GM21786 (cell line): ENCODE measurements around the gene DOK7.

Experiments used
- ATAC-seq: cut with Tn5 transposase; IDR thresholded peaks from one replicate; pipeline ENCODE4 v1.9.1; 2021; ENCODE audit not compliant: unreplicated experiment

DOK7 gene

DNA sequence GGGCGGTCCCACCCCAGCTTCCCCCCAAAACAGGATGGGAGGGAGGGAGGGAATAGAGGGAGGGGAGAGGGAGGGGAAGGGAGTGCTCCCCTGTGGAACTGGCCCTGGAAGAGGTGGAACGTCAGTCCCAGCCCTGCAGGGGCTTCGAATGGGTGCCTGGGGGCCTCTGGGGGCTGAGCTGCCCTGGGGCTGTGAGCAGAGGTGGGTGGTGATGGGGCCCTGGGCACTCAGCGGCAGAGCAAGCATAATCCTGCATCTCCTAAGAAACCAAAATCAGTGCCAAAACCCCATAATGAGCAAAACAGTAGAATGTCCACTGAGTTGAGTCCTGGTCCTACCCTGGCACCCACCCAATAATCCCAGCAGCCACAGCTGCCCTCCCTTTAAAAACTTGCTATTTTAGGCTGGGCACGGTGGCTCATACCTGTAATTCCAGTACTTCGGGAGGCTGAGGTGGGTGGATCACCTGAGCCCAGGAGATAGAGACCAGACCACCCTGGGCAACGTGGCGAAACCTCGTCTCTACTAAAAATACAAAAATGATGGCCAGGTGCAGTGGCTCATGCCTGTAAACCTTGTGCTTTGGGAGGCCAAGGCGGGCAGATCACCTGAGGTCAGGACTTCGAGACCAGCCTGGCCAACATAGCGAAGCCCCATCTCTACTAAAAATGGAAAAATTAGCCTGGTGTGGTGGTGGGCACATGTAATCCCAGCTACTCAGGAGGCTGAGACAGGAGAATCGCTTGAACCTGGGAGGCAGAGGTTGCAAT lies 11.1 kb downstream of the DOK7 start:
- no peak for ATAC-seq

DNA sequence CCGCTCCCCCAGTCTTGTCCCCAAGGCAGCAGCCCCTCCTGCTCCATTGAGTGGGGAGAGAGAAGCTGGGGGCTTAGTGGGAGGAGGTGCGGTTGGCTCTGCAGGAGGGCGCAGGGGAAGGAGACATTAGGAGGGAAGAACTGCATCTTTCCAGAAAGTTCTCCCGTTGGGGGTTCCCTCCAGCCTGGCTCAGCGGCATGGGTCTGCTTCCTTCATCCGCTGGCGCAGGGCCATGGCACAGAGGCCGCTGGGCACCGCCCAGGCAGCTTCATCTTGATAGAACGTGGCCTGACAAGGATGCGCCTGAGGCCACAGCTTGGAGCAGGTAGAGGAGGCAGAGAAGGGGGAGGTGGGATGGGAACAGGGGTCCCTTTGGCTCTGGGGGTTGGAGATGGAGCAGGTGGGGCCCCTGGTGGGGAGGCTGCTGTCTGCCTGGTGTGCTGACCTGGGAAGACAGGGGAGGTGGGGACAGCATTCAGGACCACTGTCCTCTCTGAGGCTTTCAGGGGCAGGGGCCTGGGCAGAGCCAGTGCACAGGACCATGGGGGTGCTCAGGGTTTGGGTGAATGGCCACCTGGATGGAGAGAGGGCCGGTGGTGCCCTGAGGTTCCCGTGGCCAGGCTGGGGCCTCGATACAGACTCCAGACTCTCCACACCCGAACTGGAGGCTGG lies 12.1 kb downstream of the DOK7 start:
- no peak for ATAC-seq

DNA sequence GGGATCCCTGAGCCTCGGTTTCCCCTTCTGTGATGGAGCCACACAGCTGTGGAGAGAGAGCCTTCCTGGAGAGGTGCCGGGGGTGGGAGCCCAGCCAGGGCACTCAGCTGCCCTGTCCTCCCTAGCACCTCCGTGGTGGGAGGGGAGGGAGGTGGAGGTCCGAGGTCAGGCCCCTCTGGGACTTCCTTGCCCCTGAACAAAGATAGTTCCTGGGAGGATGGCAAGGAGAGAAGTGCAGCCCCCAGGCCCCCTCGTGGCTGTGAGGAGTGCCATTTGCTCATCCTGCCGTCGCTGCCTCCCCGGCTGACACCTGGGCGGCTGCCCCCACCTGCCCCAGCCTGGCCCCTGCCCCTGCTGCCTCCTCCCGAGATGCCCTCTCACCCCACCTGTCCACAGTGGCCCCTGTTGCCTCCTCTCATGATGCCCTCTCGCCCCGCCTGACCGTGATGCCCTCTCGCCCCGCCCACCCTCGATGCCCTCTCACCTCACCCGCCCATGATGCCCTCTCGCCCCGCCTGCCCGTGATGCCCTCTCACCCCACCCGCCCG lies 12.7 kb downstream of the DOK7 start:
- no peak for ATAC-seq

DNA sequence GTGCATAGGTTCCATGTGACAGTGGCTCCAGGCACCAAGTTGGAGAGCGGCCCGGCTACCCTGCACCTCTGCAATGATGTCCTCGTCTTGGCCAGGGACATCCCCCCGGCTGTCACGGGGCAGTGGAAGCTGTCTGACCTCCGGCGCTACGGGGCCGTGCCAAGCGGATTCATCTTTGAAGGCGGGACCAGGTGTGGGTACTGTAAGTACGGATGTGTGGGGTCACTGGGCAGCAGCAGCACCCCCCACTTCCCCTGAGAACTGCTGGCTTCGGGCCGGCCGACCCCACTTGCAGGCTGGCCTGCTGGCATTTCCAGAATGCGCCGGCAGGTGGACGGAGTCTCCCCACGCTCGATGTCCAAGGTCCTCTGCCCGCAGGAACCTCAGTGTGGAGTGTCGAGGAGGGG lies 13.2 kb downstream of the DOK7 start:
- no peak for ATAC-seq

DNA sequence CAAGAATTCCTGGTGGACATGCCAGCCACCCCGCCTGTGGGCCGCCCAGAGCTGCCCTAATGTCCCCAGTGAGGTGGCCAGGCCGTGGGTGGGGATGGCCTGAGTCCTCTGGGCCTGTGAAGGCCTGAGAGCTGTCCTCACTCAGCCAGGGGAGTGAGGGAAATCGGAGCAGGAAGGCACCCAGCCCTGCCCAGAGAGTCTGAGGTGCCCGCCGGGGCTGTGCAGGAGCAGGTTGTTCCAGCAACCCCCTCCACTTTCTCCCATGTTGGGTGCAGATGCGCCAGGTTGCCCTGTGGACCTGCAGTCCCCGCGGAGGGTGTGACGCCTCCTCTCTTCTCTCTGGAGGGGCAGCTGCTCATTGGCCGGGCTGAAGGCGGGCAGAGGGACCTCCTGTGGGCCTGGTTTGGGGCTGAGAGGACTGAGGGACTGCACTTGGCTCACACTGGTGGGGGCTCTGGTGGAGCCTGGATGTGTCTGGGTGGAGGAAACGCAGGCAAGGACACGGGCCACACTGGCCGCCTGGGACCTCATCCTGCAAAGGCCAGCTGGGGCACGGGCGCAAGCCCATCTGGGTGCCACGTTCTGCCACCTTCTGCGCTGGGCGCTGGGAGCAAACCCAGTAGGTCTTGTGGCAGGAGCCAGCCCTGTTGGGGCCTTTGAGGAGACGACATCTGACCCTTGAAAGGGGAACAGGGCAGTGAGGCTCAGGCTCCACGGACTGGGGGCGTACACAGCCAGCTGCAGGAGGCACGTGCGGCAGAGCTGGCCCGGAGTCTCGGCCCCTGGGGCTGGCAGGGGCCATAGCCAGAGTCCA lies 14.0 kb downstream of the DOK7 start:
- no peak for ATAC-seq

DNA sequence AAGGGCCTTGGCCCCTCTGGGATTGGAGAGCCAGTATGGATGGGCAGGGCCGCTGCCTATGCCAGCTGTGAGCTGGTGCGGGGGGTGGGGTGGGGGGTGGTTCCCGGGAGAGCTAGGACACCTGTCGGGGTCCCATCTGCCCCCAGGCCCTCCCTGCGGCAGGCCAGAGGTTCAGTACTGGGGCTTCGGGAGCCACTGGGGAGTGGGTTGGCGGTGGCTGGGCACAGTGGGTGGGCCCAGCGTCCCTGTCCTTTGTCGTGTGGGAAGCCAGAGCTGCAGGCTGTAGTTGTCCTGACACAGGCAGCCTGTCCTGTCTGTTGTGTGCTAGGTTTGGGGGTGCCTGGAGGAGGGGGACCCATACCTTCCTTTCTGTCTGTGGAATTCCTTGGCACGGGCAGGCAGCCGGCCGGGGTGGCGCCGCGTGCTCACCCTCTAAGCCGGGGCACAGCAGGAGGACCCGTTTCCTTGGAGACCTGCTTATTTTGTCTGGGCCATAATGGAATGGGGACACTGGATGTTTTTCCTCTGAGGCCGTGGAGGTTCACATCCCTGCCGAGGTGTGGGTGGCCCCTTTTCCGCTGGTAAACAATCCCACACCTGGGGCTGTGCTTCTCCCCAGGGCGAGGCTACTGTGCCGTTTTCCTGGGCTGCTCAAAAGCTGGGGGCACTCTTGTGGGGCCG lies 14.8 kb downstream of the DOK7 start:
- ATAC-seq = no peak

DNA sequence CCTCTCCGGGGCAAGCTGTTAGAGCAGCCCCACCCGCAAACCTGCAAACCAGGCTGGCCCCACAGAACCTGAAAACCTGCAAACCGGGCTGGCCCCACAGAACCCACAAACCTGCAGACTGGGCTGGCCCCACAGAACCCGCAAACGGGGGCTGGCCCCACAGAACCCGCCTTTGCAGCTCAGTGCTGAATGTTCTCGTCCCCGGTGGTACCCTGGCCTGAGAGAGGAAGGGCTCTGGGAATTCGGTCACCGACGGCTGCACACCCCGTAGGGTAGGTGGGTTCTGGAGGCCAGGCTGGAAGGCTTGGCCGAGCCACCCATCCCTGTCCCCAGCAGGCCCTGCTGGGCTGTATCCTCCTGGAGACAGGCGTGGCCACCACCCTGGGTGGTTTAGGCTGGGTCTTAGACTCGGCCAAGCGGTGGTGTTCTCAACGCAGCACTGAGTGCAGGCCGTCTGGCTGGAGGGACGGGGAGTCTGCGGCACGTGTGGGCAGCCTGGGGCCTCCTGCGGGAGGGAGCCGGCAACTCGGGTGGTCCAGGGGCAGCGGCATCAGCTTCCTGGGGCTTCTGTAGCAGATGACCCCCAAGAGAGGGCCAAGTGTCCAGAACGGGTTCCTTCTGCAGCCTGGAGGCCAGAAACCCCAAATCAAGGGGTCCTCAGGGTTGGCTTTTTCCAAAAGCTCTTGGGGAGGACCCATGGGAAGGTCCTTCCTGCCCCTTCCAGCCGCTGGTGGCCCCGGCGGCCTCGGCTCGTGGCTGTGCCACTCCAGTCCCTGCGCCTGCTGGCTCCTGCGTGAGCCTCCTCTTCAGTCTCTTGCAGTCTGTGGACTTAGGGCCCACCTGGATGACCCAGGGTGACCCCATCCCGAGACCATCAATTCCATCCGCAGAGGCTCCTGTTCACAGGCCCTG lies 15.6 kb downstream of the DOK7 start:
- no peak for ATAC-seq

DNA sequence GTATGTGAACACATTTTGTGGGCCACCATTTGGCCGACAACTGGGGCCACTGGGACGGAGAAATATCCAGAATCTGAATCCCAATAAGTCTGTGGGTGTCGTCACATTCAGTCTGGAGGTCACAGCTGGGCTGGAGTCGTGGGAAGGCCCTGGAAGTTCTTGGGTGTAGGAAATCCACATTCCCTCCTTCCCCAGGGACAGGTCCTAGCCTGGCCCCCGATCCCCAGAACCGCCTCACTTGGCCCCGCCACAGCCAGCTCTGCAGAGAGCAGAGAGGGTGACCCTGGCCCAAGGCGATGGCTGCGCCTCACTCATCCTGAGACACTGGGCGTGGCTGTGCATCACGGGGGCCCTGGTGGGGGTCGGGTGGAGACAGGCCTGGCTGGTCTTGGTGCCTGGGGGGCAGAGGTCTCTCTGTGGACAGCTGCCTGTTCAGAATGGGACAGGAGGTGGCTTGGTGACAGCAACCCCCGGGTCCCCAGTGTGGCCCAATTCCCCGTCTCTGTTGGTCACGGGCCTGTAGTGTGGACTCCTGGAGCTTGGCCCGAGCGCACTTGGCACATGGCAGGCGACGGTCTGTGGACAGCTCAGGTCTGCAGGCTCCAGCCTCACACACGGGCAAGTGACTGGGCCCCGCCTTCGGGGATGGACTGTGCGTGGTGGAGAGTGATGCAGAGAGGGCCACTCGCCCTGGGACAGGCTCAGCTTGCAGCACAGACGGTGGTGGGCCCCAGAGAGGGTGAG lies 16.4 kb downstream of the DOK7 start:
- ATAC-seq = no peak

DNA sequence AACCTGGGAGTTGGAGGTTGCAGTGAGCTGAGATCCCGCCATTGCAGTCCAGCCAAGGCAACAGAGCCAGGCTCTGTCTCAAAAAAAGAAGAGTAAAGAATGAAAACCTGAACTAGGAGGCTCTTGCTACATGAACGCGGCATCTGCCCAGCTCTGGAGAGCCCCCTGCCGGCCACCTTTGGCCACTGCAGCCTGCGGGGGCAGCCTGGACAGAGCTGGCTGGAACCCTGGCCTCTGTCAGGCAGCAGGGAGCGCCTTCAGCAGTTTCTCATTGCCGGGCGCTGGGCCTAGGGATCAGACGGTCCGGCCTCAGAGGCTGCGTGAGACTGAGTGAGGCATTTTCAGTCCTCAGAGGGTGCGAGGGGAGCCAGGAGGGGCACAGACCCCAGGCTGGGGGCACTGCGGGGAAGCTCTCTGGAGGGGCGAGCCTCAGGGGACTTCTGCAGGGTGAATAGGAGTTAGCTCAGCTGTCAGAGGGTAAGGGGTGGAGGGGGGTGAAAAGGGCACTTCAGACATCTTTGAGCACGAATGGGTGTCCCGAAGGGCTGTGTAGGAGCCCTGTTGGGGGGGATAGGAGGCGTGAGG lies 17.5 kb downstream of the DOK7 start:
- peak; percentile 49 for ATAC-seq

DNA sequence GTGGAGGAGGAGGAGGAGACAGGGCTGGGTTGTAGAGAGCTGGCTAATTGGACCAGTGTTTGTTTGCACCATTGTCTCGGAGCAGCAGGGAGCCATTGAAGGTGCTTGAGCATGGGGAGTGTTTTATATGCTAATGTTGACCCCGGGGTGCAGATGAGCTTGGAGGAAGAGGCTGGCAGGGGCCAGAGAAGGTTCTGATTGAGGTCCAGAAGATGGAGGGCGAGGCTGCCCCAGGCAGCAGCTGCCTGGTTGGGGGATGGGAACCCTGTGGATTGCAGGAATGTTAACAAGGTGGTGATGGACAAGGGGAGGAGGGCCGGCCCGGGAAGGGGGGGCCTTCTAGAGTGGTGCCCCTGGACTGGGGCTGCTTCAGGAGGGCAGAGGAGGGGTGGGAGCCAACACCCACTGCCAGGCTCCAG lies 18.0 kb downstream of the DOK7 start:
- no peak for ATAC-seq

DNA sequence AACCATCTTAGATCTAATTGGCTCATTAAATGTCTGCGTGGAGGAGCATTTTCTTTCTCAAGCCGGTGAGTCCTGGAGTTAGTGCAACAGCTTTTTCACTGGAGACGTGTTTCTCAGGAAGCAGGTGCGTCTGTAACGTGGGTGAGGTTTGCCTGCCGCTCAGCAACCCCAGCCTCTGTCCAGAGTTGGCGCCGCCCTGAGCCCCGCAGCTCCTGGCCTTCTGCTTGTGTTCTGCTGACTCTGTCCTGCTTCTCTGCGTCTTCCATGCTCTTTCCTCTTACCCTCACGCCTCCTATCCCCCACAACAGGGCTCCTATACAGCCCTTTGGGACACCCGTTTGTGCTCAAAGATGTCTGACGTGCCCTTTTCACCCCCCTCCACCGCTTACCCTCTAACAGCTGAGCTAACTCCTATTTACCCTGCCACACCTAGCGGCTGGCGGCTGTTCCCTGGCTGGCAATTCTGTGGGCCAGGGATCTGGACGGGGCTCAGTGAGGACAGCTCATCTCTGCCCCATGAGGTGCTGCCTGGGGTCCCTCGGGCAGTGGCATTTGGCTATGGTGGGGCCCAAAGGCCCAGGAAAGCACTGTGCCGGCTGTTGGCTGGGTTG lies 18.8 kb downstream of the DOK7 start:
- no peak for ATAC-seq

DNA sequence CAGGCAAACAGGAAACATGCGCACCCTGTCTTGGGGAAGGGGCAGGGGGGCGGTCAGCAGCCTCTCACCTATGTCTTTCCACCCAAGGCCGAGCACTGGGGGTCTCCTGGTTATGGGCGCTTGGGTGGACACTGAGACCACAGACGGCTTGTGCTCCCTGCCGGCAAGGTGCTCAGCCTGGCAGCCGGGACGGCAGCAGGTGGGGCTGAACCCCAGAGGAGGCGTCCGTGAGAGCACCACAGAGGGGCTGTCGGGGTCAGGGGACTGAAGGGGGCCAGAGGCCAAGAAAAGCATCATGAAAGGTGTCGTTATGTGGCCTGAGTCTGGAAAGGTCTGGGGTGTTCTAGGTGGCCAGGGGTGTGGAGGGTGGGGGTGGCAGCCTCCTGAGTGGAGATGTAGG lies 19.6 kb downstream of the DOK7 start:
- ATAC-seq = no peak

DNA sequence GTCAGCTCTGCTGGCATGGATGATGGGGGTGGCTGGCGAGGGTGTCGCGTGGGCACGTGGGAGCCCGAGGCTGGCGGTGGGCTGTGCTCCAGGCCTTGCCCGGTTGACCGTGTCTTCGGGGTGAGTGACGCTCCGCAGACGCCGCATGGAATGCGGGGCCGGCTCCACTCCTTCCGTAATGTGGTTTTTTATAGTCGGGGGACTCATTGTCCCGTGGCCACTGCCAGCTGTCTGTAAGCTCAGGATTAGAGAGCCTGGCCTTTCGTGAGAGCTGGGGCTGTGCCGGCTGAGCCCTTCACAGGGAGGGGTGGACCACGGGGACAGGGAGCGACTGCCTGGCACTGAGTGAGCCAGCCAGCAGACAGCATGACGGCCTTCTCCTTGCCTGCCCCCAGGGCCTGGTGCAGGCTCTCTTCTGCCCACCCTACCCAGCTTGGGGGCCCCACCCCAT lies 20.4 kb downstream of the DOK7 start:
- ATAC-seq = no peak

DNA sequence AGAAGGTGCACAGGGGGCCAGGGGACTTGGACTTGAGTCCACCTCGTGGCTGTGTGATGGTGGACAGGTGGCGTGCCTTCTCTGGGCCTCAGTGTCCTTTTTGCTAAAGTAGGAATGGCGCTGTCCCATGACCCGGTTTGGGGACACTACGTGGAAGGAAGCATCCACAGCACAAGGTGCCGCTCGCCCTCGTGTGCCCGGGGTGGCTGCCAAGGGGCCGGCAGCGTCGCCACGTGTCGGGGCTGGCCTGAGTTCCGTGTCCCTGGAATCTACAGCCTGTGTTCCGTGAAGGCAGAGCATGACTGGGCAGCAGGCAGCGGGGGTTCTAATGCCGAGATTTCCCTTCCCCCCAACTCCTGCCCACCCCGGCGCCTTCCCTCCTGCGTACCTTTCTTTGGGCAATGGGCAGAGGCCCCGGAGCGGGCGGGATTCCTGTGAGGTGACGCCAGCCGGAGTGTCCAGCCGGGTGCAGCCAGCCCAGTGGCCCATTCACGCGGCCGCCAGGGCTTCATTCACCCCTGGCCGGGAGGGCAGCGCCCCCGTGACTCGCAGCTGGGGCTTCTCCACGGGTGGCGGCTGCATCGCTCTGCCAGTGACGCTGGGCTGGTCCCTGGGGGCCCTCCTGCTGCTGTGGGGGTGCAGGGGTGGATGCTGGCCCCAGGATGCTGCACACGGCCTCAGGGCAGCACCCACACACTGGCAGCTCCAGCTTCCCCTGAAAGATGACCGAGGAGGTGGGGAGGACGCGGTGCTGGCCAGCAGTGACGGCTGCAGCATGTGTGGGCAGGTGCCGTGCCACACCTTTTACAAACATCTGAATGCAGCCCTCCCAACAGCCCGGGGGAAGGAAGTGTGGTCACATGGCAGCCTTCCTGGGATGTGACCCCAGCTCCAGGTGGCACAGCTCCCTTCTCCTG lies 21.2 kb downstream of the DOK7 start:
- ATAC-seq = no peak

DNA sequence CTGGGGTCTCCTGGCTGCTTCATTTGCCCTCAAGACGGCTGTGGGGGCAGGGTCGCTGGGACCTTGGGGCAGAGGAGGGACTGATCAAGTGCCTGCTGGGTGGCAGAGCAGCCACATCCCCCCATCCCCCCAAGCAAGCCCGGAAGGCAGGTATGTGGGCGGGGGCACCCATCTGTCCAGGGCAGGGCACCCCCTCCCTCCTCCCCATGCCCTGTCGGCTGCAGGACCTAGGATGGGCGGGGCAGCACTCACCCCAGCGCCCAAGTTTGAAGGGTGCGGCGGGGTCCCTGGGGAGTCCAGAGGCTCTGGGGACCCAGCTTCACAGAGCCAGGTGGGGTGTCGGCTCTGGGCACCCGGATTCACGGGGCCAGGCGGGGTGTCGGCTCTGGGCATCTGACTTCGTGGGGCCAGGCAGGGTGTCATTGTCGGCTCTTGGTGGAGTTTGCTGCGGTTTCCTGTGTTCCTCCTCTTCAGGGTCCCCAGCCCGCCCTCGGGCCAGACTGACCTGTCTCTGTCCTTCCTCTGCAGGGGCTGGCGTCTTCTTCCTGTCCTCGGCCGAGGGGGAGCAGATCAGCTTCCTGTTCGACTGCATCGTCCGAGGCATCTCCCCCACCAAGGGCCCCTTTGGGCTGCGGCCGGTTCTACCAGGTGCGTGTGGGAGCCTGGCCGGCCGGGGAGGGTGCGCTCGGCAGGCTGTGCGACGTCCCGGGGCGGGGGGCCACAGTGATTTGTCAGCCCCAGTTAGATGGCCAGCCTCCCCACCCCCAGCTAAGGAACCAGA lies 22.1 kb downstream of the DOK7 start:
- no peak for ATAC-seq

DNA sequence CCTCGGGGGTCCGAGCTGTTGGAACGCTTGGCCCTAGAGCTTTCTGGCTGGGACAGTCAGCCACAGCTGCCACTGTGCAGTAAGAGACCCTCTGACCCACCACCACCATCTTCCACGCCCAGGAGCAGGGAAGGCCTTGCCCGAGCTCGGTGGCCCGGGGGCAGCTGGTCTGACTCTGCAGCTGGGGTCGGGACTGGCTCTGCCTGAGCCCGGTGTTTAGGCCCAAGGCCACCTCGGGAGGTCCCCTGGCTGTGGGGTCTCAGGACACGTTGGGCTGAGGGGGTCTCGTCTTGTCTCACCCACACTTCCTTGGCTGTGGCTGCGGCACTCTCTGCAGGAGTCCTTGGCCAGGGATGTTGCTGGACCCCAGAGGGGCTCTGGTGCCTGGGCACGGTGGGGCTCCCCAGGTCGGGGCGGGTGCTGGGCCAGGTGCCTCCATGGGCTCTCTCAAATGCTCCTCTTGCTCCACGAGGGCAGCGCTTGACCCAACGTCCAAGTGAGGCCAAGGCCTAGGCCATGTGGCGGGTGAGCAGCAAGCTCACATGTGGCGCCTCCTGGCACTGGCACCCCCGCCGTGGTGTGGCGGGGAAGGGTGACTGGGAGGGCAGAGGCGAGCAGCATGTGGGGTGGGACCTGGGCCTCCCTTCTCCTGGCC lies 22.9 kb downstream of the DOK7 start:
- no peak for ATAC-seq
